ENCODE measurements around the gene SLC22A4.

- TF ChIP-seq YY1 (IDR thresholded peaks at IDR 0.05) (no peak), RAD21 (IDR thresholded peaks at IDR 0.05) (no peak), SP1 (IDR thresholded peaks at IDR 0.05) (no peak), GABPA (IDR thresholded peaks at IDR 0.05 in 1 of 2, conservative IDR thresholded peaks at IDR 0.05 in 1 of 2) (no peak), TAF1 (conservative IDR thresholded peaks at IDR 0.05) (no peak), EGR1 (IDR thresholded peaks at IDR 0.05; ENCODE audit: low read depth in 2 of 2) (no peak), RXRA (IDR thresholded peaks at IDR 0.05) (no peak)
- TF ChIP-seq, protein P1, sequence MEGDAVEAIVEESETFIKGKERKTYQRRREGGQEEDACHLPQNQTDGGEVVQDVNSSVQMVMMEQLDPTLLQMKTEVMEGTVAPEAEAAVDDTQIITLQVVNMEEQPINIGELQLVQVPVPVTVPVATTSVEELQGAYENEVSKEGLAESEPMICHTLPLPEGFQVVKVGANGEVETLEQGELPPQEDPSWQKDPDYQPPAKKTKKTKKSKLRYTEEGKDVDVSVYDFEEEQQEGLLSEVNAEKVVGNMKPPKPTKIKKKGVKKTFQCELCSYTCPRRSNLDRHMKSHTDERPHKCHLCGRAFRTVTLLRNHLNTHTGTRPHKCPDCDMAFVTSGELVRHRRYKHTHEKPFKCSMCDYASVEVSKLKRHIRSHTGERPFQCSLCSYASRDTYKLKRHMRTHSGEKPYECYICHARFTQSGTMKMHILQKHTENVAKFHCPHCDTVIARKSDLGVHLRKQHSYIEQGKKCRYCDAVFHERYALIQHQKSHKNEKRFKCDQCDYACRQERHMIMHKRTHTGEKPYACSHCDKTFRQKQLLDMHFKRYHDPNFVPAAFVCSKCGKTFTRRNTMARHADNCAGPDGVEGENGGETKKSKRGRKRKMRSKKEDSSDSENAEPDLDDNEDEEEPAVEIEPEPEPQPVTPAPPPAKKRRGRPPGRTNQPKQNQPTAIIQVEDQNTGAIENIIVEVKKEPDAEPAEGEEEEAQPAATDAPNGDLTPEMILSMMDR (IDR thresholded peaks at IDR 0.05; ENCODE audit: low read depth, low read length, missing input control), result no peak
- TF ChIP-seq, protein P2, sequence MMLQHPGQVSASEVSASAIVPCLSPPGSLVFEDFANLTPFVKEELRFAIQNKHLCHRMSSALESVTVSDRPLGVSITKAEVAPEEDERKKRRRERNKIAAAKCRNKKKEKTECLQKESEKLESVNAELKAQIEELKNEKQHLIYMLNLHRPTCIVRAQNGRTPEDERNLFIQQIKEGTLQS (IDR thresholded peaks at IDR 0.05), result no peak
- TF ChIP-seq, protein P3, sequence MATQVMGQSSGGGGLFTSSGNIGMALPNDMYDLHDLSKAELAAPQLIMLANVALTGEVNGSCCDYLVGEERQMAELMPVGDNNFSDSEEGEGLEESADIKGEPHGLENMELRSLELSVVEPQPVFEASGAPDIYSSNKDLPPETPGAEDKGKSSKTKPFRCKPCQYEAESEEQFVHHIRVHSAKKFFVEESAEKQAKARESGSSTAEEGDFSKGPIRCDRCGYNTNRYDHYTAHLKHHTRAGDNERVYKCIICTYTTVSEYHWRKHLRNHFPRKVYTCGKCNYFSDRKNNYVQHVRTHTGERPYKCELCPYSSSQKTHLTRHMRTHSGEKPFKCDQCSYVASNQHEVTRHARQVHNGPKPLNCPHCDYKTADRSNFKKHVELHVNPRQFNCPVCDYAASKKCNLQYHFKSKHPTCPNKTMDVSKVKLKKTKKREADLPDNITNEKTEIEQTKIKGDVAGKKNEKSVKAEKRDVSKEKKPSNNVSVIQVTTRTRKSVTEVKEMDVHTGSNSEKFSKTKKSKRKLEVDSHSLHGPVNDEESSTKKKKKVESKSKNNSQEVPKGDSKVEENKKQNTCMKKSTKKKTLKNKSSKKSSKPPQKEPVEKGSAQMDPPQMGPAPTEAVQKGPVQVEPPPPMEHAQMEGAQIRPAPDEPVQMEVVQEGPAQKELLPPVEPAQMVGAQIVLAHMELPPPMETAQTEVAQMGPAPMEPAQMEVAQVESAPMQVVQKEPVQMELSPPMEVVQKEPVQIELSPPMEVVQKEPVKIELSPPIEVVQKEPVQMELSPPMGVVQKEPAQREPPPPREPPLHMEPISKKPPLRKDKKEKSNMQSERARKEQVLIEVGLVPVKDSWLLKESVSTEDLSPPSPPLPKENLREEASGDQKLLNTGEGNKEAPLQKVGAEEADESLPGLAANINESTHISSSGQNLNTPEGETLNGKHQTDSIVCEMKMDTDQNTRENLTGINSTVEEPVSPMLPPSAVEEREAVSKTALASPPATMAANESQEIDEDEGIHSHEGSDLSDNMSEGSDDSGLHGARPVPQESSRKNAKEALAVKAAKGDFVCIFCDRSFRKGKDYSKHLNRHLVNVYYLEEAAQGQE (IDR thresholded peaks at IDR 0.05), result no peak
- TF ChIP-seq, protein P4, sequence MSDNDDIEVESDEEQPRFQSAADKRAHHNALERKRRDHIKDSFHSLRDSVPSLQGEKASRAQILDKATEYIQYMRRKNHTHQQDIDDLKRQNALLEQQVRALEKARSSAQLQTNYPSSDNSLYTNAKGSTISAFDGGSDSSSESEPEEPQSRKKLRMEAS (IDR thresholded peaks at IDR 0.05), result no peak
These were observed 21.4 kb downstream of the SLC22A4 start for GRCh38 chr5:132315529-132316067.
